HG03159 (cell line): ENCODE results near the gene SMARCC2.
"Not testable (repeated sequence)": the region's sequence is repeated elsewhere in the genome, so short reads cannot be mapped to it uniquely, and the experiment has no call there.

ENCODE experiments used
- ATAC-seq: cut with Tn5 transposase; IDR thresholded peaks from one replicate; pipeline ENCODE4 v1.9.1; 2021; ENCODE audit warnings: mild to moderate bottlenecking, moderate library complexity; ENCODE audit not compliant: unreplicated experiment

SMARCC2 gene

DNA sequence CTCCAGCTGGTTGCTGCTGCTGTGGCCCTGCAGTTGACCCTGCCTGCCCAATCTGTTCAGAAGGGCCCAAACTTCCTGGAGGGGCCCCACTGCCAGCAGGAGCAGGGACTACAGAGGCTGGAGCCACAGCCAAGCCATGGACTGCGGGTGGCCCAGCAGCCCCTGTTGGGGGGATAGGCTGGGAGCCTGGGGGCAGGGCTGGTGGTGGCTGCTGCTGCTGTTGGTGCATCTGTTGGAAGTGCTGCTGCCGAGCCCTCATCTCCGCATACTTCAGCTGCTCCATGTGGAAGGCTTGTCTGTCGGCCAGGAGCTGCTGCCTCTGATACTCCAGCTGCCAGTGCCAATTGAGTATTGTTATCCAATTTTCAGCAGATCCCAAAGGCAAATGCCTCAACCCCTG is 23.9 kb downstream of the SMARCC2 start:
- ATAC-seq = no peak

GRCh38 chr12:56164345-56164729 is 24.9 kb downstream of the SMARCC2 start:
- ATAC-seq = no peak

GRCh38 chr12:56163533-56164344 is 25.5 kb downstream of the SMARCC2 start:
- no peak for ATAC-seq

- no peak for ATAC-seq
These were observed 26.6 kb downstream of the SMARCC2 start for GRCh38 chr12:56162468-56163290.

- ATAC-seq = no peak
These were observed 27.5 kb downstream of the SMARCC2 start for GRCh38 chr12:56161690-56162351.

GRCh38 chr12:56160894-56161689 is 28.2 kb downstream of the SMARCC2 start:
- no peak for ATAC-seq

DNA sequence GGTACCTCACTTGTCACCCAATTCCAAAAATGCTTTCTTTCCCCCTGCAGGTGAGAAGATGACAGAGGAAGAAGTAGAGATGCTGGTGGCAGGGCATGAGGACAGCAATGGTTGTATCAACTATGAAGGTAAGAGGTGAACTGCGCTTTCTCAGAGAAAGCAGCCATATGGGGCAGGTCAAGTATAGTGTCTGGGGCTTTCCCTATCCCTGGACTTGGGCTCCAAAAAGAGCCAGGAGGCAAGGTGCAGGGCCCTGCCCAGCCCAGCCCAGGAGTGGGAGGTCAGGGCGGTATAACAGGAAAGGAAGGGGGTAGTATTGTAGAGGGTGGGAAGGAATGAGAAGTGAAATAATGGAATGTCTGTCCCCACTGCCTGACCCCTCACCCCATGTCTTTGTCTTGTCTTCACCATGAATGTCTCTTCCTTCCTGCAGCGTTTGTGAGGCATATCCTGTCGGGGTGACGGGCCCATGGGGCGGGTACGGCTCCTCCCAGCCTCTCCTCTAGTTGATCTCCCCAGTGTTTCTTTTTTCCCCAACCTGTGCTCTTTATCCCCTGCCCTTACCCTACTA is 29.0 kb downstream of the SMARCC2 start:
- no peak for ATAC-seq

- ATAC-seq = no peak
These were observed 29.6 kb downstream of the SMARCC2 start for GRCh38 chr12:56159482-56160192.

GRCh38 chr12:56158926-56159461 is 30.3 kb downstream of the SMARCC2 start:
- ATAC-seq = no peak

DNA sequence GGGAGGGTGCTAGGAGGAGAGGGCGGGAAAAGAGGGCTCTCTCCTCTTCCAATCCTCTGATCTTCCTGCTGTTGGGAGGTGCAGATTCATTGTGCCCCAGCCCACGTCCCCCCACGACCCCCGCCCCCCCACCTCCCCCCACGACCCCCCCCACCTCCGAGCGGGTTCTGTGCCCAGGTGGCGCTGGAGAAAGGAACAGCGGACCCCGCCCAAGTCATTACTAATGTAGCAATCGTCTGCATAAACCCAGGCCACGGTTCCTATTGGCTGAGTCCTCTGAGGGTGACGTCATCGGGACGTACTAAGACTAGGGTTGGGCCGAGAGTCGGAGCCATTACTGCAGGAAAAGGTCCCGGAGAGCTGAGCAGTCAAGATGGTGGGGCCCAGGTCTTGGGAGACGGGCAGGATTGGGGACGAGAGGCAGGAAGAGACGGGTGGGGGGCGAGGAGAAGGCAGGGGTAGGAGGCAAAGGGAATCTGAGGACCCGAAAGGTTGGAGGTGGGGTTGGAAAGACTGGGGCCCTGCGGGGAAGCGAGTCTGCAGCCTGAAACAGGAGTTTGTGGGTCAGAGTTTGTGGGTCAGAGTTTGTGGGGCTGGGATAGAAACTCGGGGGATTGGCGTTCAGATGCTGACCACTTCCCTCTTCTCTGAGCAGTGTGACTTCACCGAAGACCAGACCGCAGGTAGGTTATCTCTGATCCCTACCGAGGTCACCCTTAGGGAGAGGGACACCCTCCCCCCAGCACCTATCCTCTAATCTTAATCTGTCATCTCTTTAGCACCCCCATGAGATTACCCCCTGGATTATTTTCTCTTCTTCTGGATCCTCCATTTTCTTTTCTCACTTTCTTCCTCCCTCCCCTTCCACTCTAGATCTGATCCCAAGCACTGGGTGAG is 31.0 kb downstream of the SMARCC2 start, which contains the start of gene MYL6:
Gene MYL6, plus strand, starts transcription at position 331 of the 897 bp plus-strand sequence. Its CDS starts 43 bp downstream, at position 374.
- ATAC-seq = peak; percentile 82

DNA sequence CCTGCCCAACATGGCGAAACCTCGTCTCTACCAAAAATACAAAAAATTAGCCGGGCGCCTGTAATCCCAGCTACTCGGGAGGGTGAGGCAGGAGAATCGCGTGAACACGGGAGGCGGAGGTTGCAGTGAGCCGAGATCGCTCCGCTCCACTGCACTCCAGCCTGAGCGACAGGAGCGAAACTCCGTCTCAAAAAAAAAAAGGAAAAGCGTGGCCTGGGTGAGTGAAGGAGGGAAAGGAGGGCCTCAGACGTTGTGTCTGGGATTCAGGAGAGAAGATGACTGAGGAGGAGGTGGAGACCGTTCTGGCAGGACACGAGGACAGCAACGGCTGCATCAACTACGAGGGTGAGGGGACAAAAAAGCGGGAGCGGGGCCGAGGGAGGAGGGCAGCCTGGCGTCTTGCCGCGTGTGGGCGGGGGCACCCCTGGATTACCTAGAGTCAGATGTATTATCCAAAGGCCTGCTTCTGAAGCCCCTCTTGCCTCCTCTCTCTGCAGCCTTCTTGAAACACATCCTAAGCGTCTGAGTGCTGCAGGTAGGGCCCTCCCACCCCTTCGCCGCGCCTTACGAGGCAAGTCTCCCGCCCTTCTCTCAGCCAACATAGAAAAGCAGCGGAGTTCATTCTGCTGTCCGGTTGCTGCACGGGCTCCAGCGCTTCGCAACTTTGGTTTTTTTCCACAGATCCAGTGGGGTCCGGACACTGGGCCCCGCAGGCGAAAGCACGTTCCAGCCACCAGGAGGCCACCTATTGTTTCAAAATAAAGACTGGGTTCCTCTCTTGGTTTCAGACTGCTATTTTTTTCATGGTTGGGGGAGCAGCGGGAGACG is 31.9 kb downstream of the SMARCC2 start:
- ATAC-seq = peak; percentile 32

DNA sequence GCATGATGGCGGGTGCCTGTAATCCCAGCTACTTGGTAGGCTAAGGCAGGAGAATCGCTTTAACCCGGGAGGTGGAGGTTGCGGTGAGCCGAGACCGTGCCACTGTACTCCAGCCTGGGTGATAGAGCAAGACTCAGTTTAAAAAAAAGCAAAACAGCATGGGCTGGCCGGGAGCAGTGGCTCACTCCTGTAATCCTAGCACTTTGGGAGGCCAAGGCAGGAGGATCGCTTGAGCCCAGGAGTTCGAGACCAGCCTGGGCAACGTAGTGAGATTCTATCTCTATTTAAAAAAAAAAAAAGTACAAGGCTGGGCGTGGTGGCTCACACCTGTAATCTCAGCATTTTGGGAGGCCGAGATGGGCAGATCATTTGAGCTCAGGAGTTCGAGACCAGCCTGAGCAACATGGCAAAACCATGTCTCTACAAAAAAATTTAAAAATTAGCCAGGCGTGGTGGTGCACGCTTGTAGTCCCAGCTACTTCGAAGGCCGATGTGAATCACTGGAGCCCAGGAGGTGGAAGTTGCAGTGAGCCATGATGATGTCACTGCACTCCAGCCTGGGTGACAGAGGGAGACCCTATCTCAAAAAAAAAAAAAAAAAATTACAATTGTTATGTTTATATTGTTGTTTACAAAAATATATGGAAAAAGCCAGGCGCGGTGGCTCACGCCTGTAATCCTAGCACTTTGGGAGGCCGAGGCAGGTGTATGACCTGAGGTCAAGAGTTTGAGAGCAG is 32.7 kb downstream of the SMARCC2 start:
- ATAC-seq = not testable (repeated sequence)

- ATAC-seq = no peak
These were observed 33.9 kb downstream of the SMARCC2 start for GRCh38 chr12:56155256-56155845.

DNA sequence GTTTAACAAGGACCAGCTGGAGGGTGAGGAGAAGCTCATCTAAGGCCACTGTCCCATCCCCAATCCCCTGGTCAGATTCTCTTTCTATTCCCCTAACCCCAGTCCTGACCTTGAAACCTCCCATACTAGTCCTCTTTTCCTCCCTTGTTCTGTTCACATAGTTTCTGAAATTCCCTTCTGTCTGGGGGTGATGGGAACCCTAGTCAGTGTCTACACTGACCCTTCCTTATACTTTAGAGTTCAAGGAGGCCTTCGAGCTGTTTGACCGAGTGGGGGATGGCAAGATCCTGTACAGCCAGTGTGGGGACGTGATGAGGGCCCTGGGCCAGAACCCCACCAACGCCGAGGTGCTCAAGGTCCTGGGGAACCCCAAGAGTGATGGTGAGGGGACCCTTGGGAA is 34.5 kb downstream of the SMARCC2 start:
- ATAC-seq = no peak

GRCh38 chr12:56154246-56154771 is 35.0 kb downstream of the SMARCC2 start:
- no peak for ATAC-seq

DNA sequence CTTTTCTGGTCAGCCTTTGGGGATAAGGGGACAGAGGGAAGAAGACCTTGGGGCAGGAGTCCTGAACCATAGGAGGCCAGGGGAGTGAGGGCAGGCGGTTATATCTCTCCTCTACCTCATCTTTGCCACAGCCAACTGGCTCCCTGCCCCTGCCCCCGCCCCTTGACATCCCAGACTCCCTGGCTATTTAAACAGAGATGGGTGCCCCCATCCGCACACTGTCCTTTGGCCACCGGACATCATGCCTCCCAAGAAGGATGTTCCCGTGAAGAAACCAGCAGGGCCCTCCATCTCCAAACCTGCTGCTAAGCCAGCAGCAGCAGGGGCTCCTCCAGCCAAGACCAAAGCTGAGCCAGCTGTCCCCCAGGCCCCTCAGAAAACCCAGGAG is 35.6 kb downstream of the SMARCC2 start:
- no peak for ATAC-seq
